Esophagus muscularis mucosa (tissue), 4 donors: ENCODE data around the gene AGBL1. TPM values are rescaled to one million over a fixed set of nuclear protein-coding genes. Genes with fewer than 3 reads are reported as not detected.

Source experiments
- DNase-seq: peaks from one replicate; pipeline ENCODE4 v3.0.0-alpha.2; 2017; ENCODE audit errors: extremely low spot score
- H3K27ac ChIP-seq, 4 donors: fragments of 200-600 bp; sonication (generic); replicated peaks in 1 of 4; 1 replicate in 3 of 4; 2 replicates in 1 of 4; pipeline ENCODE4 v1.5.1; 2016 to 2019; ENCODE audit warnings: mild to moderate bottlenecking in 1 of 4
- H3K27me3 ChIP-seq, 4 donors: fragments of 200-600 bp; sonication (generic); one replicate each; pipeline versions ENCODE4 v1.5.1 to v1.6.0; 2016 to 2019
- H3K36me3 ChIP-seq, 4 donors: fragments of 200-600 bp; sonication (generic); one replicate each; pipeline ENCODE4 v1.5.1; 2016 to 2019
- H3K4me1 ChIP-seq, 4 donors: fragments of 200-600 bp; sonication (generic); one replicate each; pipeline ENCODE4 v1.5.1; 2016 to 2019
- H3K4me3 ChIP-seq, 4 donors: fragments of 200-600 bp; sonication (generic); 1 replicate in 2 of 4; 2 replicates in 2 of 4; pipeline ENCODE4 v1.5.1; 2016 to 2019; ENCODE audit warnings: mild to moderate bottlenecking in 4 of 4, moderate library complexity in 1 of 4
- H3K9me3 ChIP-seq, 4 donors: fragments of 200-600 bp; sonication (generic); 1 replicate in 3 of 4; 2 replicates in 1 of 4; pipeline ENCODE4 v1.5.1; 2016 to 2019
- EP300 ChIP-seq: sonication (generic); formaldehyde crosslinking; IDR thresholded peaks from one replicate; pipeline ENCODE4 v1.6.1; 2017; ENCODE audit warnings: antibody characterized with exemption
- POLR2A ChIP-seq: fragments of 450-650 bp; IDR thresholded peaks from one replicate; pipeline ENCODE4 v1.6.1; 2017; ENCODE audit warnings: antibody characterized with exemption, moderate library complexity, mild to moderate bottlenecking, low read depth
- POLR2AphosphoS5 ChIP-seq, 2 donors: sonication (generic); formaldehyde crosslinking; IDR thresholded peaks; one replicate each; pipeline ENCODE4 v1.6.1; 2017; ENCODE audit warnings: antibody characterized with exemption in 2 of 2
- WGBS: methylation state at CpG from one replicate; pipeline ENCODE4 v1.1.5; 2018; 5-methylcytosine and 5-hydroxymethylcytosine counted together
- intact Hi-C: fragments of 100-400 bp; cut with DNase I; formaldehyde crosslinking; loops from one replicate; pipeline ENCODE4 v1.15.1; 2023
- small RNA-seq, 3 donors: library from RNA; depleted of rRNA; stranded (forward); fragments of <200 nt; gene quantifications; one replicate each; pipeline ENCODE3, GENCODE V24; 2016
- total RNA-seq, 4 donors: library from RNA; depleted of rRNA; stranded (reverse); fragments of >200 nt; gene quantifications; one replicate each; pipeline versions ENCODE4 v1.1.0 to v1.2.1, GENCODE V29; 2016
- TF ChIP-seq, protein P1 (sequence below), 3 experiments: fragments of 200-600 bp in 2 of 3; fragments of 450-650 bp in 1 of 3; sonication (generic) in 2 of 3; IDR thresholded peaks; one replicate each; pipeline ENCODE4 v1.5.1; 2017 to 2019; ENCODE audit warnings: antibody characterized with exemption in 3 of 3, mild to moderate bottlenecking in 2 of 3, moderate library complexity in 1 of 3

The AGBL1 gene
- total RNA-seq, 4 donors from 2014 or later, result 0.06 TPM; not detected in 3

DNA sequence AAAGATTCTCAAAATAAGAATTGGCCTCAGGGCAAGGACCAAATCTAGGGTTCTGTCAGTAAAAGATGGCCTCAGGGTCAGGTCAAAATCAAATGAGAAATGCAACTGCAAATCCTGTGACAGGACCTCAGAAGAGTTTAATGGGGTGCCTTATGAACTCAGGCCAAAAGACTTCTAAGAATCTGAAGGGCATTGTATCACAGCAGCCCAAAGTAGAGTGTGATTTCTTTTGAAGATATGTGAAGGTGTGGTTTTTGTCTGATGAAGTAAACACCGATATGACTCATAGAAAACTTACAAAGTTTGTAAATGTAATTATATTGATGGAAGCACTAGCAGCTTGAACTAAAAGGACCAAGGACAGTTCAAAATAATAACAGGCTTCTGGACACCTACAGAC is 966.1 kb downstream of the AGBL1 start:
- no peak for DNase-seq
- H3K4me3 ChIP-seq, result no peak overlapping the region
- 88% methylated on average over 1 of the region's 1 CpG for WGBS
- TF ChIP-seq EP300, result no peak
- no peak for TF ChIP-seq POLR2AphosphoS5 (IDR thresholded peaks at IDR 0.05)
- no peak for TF ChIP-seq POLR2A
- TF ChIP-seq, protein P1, sequence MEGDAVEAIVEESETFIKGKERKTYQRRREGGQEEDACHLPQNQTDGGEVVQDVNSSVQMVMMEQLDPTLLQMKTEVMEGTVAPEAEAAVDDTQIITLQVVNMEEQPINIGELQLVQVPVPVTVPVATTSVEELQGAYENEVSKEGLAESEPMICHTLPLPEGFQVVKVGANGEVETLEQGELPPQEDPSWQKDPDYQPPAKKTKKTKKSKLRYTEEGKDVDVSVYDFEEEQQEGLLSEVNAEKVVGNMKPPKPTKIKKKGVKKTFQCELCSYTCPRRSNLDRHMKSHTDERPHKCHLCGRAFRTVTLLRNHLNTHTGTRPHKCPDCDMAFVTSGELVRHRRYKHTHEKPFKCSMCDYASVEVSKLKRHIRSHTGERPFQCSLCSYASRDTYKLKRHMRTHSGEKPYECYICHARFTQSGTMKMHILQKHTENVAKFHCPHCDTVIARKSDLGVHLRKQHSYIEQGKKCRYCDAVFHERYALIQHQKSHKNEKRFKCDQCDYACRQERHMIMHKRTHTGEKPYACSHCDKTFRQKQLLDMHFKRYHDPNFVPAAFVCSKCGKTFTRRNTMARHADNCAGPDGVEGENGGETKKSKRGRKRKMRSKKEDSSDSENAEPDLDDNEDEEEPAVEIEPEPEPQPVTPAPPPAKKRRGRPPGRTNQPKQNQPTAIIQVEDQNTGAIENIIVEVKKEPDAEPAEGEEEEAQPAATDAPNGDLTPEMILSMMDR (IDR thresholded peaks at IDR 0.05), result no peak
- no peaks in the 10 kb centered on the region for H3K36me3 ChIP-seq
- no peaks in the 10 kb centered on the region for H3K9me3 ChIP-seq
- intact Hi-C loops, result no loop called here
- H3K4me1 ChIP-seq, result no peaks in the 10 kb centered on the region
- no peak overlapping the region for H3K27ac ChIP-seq
- no peaks in the 10 kb centered on the region for H3K27me3 ChIP-seq

DNA sequence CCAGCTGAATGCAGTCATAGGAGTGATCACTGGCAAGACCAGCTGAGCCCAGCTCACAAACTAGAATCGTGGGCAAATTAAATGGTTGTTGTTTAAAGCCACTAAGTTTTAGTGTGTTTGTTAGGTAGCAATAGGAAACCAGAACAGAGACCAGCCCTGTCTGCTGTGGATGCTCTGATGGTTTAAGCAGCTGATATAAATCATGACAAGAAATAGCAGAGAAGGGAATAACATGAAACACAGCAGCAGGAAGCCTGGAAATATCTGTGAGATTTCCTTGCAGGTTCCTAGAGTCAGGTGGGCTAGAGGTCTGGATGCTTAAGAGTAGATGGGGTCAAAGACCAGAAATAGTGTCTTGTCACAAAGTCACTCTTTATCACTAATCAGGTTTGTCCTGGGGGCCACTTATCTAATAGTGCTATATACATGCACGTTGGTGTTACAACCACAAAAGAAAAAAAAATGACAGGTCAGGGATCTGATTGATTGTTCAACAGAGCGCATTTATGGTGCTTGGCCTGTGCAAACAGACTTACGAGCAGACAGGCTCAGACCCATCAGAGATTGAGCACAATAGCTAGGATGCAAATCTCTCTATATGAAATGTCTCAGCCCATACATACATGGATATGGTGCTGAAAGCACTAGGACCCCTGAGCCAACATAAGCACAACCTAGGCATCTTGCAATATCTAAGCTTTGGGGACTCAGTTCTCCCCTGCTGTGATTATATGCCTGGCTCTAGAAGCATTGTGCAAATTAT is 967.7 kb downstream of the AGBL1 start:
- no peak for DNase-seq
- Histone ChIP-seq H3K9me3 (no peaks in the 10 kb centered on the region), H3K27me3 (no peaks in the 10 kb centered on the region), H3K4me3 (no peak overlapping the region), H3K4me1 (no peaks in the 10 kb centered on the region), H3K27ac (no peak overlapping the region), H3K36me3 (no peaks in the 10 kb centered on the region)
- intact Hi-C loops, result no loop called here
- 61% methylated on average over 3 of the region's 4 CpGs for WGBS
- TF ChIP-seq POLR2A (no peak), POLR2AphosphoS5 (IDR thresholded peaks at IDR 0.05) (no peak), EP300 (no peak)
- TF ChIP-seq, protein P1 (IDR thresholded peaks at IDR 0.05), result no peak

Small RNA genes lying within 50 kb of the gene (small RNA-seq; reads per million reads assigned to genes)
- 0 reads per million in 3 donors for gene RF00284
- 0 reads per million in 3 donors for gene RNA5SP400
